HL-60 (cell line): Measurements from ENCODE around the gene NEB.
"Not testable (repeated sequence)": the region's sequence is repeated elsewhere in the genome, so short reads cannot be mapped to it uniquely, and the experiment has no call there.

Source experiments
- DNase-seq, 2 experiments: peaks; one replicate each; pipeline ENCODE4 v3.0.0-alpha.2; 2010 to 2020; ENCODE audit warnings: low read depth in 1 of 2, low spot score in 1 of 2
- H3K27ac ChIP-seq: fragments of 250-450 bp; sonication (Bioruptor Pico); replicated peaks from 2 replicates; pipeline ENCODE4 v1.5.1; 2020; ENCODE audit warnings: mild to moderate bottlenecking, moderate library complexity
- H3K27me3 ChIP-seq: fragments of 250-450 bp; sonication (Bioruptor Pico); 2 replicates; pipeline ENCODE4 v1.5.1; 2021; ENCODE audit warnings: mild to moderate bottlenecking, moderate library complexity; ENCODE audit not compliant: insufficient read depth, poor library complexity, severe bottlenecking
- H3K4me3 ChIP-seq: replicated peaks from 2 replicates; pipeline ENCODE4 v1.5.1; 2011; ENCODE audit warnings: mild to moderate bottlenecking, control low read depth, low read length; ENCODE audit not compliant: insufficient read depth
- CTCF ChIP-seq: IDR thresholded peaks from one replicate; pipeline ENCODE4 v1.5.1; 2011; ENCODE audit warnings: low read length, control low read depth, inconsistent platforms; ENCODE audit not compliant: insufficient read depth
- GABPA ChIP-seq: IDR thresholded peaks from 2 replicates; pipeline ENCODE4 v1.6.1; 2012; ENCODE audit warnings: low read depth
- POLR2AphosphoS5 ChIP-seq: IDR thresholded peaks from 2 replicates; pipeline ENCODE4 v1.6.1; 2012; ENCODE audit warnings: low read depth
- REST ChIP-seq: IDR thresholded peaks from 2 replicates; pipeline ENCODE4 v1.6.1; 2012; ENCODE audit warnings: low read depth; ENCODE audit not compliant: insufficient replicate concordance
- SPI1 ChIP-seq: IDR thresholded peaks from 2 replicates; pipeline ENCODE4 v1.6.1; 2012; ENCODE audit warnings: low read depth, mild to moderate bottlenecking, borderline replicate concordance

Gene NEB

GRCh38 chr2:151562398-151562797 lies 171.9 kb downstream of the NEB start:
- Histone ChIP-seq H3K4me3 (no peak overlapping the region), H3K27me3 (no peaks in the 10 kb centered on the region), H3K27ac (no peak overlapping the region)
- TF ChIP-seq SPI1 = no peak
- no peak for TF ChIP-seq GABPA
- no peak for TF ChIP-seq REST
- no peak for TF ChIP-seq CTCF
- TF ChIP-seq POLR2AphosphoS5 = no peak
- no peak for DNase-seq

- TF ChIP-seq CTCF = no peak
- DNase-seq = no peak
- no peaks in the 10 kb centered on the region for H3K27me3 ChIP-seq
- no peak overlapping the region for H3K27ac ChIP-seq
- no peak overlapping the region for H3K4me3 ChIP-seq
These were observed 174.0 kb downstream of the NEB start for GRCh38 chr2:151560289-151560688.

- not testable (repeated sequence) for H3K27ac ChIP-seq, H3K4me3 ChIP-seq, DNase-seq, H3K27me3 ChIP-seq
These were observed 174.8 kb downstream of the NEB start for GRCh38 chr2:151559431-151559830.

GRCh38 chr2:151557883-151558282 lies 176.4 kb downstream of the NEB start:
- peak overlapping the region; percentile 58 for H3K27ac ChIP-seq
- not testable (repeated sequence) for H3K27me3 ChIP-seq, H3K4me3 ChIP-seq
- peak; percentile 82 for TF ChIP-seq SPI1
- peak in 1 of 2 experiments; percentile 24 for DNase-seq

GRCh38 chr2:151556121-151556520 lies 178.2 kb downstream of the NEB start:
- DNase-seq = no peak
- TF ChIP-seq POLR2AphosphoS5 = no peak
- no peak for TF ChIP-seq GABPA
- TF ChIP-seq CTCF = no peak
- no peak for TF ChIP-seq REST
- no peak for TF ChIP-seq SPI1

More at GRCh38 chr2:151556121-151556520, 178.2 kb downstream of the NEB start:
- Histone ChIP-seq H3K27ac (no peak overlapping the region), H3K4me3 (no peak overlapping the region), H3K27me3 (no peaks in the 10 kb centered on the region)
